Sigmoid colon (tissue), 7 donors: ENCODE results near the gene ZNF202. TPM values are rescaled to one million over a fixed set of nuclear protein-coding genes. Genes with fewer than 3 reads are reported as not detected.
A peak's percentile ranks its signal among the peaks of the same experiment; 100 is the strongest.

ENCODE experiments used
- DNase-seq: peaks from one replicate; pipeline ENCODE4 v3.0.0-alpha.2; 2019
- H3K27ac ChIP-seq, 4 donors: fragments of 200-600 bp; sonication (generic); one replicate each; pipeline ENCODE4 v1.5.1; 2016 to 2019; ENCODE audit warnings: mild to moderate bottlenecking in 1 of 4
- H3K27me3 ChIP-seq, 3 donors: fragments of 200-600 bp; sonication (generic); one replicate each; pipeline ENCODE4 v1.5.1; 2019; ENCODE audit warnings: mild to moderate bottlenecking in 1 of 3
- H3K36me3 ChIP-seq, 4 donors: fragments of 200-600 bp; sonication (generic); one replicate each; pipeline ENCODE4 v1.5.1; 2016 to 2019
- H3K4me1 ChIP-seq, 4 donors: fragments of 200-600 bp; sonication (generic); one replicate each; pipeline ENCODE4 v1.5.1; 2017 to 2019
- H3K4me3 ChIP-seq, 4 donors: fragments of 200-600 bp; sonication (generic); one replicate each; pipeline ENCODE4 v1.5.1; 2017 to 2019; ENCODE audit warnings: mild to moderate bottlenecking in 2 of 4, moderate library complexity in 1 of 4
- H3K9me3 ChIP-seq, 4 donors: fragments of 200-600 bp in 3 of 4; sonication (generic) in 3 of 4; one replicate each; pipeline versions ENCODE4 v1.5.1 to v1.6.1; 2013 to 2019
- EP300 ChIP-seq, 4 donors: sonication (generic); formaldehyde crosslinking; IDR thresholded peaks; one replicate each; pipeline ENCODE4 v1.6.1; 2017; ENCODE audit warnings: antibody characterized with exemption in 4 of 4
- POLR2A ChIP-seq, 2 donors: fragments of 450-650 bp; IDR thresholded peaks; one replicate each; pipeline ENCODE4 v1.6.1; 2016; ENCODE audit warnings: antibody characterized with exemption in 2 of 2, mild to moderate bottlenecking in 2 of 2, moderate library complexity in 2 of 2
- POLR2AphosphoS5 ChIP-seq, 4 donors: sonication (generic); formaldehyde crosslinking; IDR thresholded peaks; one replicate each; pipeline ENCODE4 v1.6.1; 2017; ENCODE audit warnings: antibody characterized with exemption in 4 of 4
- WGBS, 2 donors: extraction: QIAGEN DNeasy Blood & Tissue Kit; methylation state at CpG; one replicate each; pipeline ENCODE4 v1.1.7; 2013; 5-methylcytosine and 5-hydroxymethylcytosine counted together
- intact Hi-C: fragments of 100-400 bp; cut with DNase I; formaldehyde crosslinking; loops from one replicate; pipeline ENCODE4 v1.15.1; 2023
- polyA plus RNA-seq, 3 donors: library from polyadenylated mRNA; stranded (reverse); fragments of 200-250 nt; gene quantifications; one replicate each; pipeline ENCODE4 v1.2.3, GENCODE V29; 2013
- total RNA-seq, 4 donors: library from RNA; depleted of rRNA; stranded (reverse); fragments of >200 nt; gene quantifications; one replicate each; pipeline ENCODE4 v1.1.0, GENCODE V29; 2016
- TF ChIP-seq, protein P1 (sequence below), 4 experiments: fragments of 450-650 bp in 3 of 4; fragments of 200-600 bp in 1 of 4; IDR thresholded peaks; one replicate each; pipeline ENCODE4 v1.5.1; 2016 to 2019; ENCODE audit warnings: antibody characterized with exemption in 4 of 4, mild to moderate bottlenecking in 3 of 4, moderate library complexity in 2 of 4
- donor health status: healthy with polysubstance abuse.
- donor health status: Bipolar disorder and iron deficiency.
- donor health status: healthy.

ZNF202 gene
- total and polyA plus RNA-seq, 7 donors = 1.2 to 8.1 (median 6.3) TPM

GRCh38 chr11:123745764-123746451 lies 4.4 kb upstream of the ZNF202 start:
- Histone ChIP-seq H3K36me3 (no peaks in the 10 kb centered on the region), H3K9me3 (no peaks in the 10 kb centered on the region), H3K4me1 (peaks cover 0 to 14% (median 7%) of the 10 kb centered on the region in 4 donors), H3K27me3 (no peaks in the 10 kb centered on the region), H3K4me3 (no peak overlapping the region), H3K27ac (no peak overlapping the region)
- 83 to 84% methylated on average over 2 of the region's 2 CpGs for WGBS, 2 donors
- intact Hi-C loops = no loop called here
- TF ChIP-seq POLR2AphosphoS5 (IDR thresholded peaks at IDR 0.05) (no peak), EP300 (IDR thresholded peaks at IDR 0.05) (no peak), POLR2A (IDR thresholded peaks at IDR 0.05) (no peak)
- TF ChIP-seq, protein P1, sequence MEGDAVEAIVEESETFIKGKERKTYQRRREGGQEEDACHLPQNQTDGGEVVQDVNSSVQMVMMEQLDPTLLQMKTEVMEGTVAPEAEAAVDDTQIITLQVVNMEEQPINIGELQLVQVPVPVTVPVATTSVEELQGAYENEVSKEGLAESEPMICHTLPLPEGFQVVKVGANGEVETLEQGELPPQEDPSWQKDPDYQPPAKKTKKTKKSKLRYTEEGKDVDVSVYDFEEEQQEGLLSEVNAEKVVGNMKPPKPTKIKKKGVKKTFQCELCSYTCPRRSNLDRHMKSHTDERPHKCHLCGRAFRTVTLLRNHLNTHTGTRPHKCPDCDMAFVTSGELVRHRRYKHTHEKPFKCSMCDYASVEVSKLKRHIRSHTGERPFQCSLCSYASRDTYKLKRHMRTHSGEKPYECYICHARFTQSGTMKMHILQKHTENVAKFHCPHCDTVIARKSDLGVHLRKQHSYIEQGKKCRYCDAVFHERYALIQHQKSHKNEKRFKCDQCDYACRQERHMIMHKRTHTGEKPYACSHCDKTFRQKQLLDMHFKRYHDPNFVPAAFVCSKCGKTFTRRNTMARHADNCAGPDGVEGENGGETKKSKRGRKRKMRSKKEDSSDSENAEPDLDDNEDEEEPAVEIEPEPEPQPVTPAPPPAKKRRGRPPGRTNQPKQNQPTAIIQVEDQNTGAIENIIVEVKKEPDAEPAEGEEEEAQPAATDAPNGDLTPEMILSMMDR (IDR thresholded peaks at IDR 0.05) = no peak
- DNase-seq = no peak

- H3K27ac ChIP-seq = no peak overlapping the region
- TF ChIP-seq EP300 (IDR thresholded peaks at IDR 0.05) (no peak), POLR2AphosphoS5 (IDR thresholded peaks at IDR 0.05) (no peak), POLR2A (IDR thresholded peaks at IDR 0.05) (no peak)
- TF ChIP-seq, protein P1 (IDR thresholded peaks at IDR 0.05) = no peak
- H3K36me3 ChIP-seq = peaks cover 0 to 9% (median 0%) of the 10 kb centered on the region in 4 donors
- H3K4me1 ChIP-seq = peaks cover 0 to 29% (median 20%) of the 10 kb centered on the region in 4 donors
- 53 to 67% methylated on average over 3 of the region's 3 CpGs for WGBS, 2 donors
- peak overlapping the region in 1 of 4 donors; percentile 92 for H3K4me3 ChIP-seq
- intact Hi-C loops = loop anchor here (5.0 kb wide), 1 partner anchor 1210 kb away; the partner anchor contains the start of gene CCDC15
- no peaks in the 10 kb centered on the region for H3K9me3 ChIP-seq
- no peak for DNase-seq
- H3K27me3 ChIP-seq = no peaks in the 10 kb centered on the region
Observed at GRCh38 chr11:123742724-123743120, 1.3 kb upstream of the ZNF202 start.

DNA sequence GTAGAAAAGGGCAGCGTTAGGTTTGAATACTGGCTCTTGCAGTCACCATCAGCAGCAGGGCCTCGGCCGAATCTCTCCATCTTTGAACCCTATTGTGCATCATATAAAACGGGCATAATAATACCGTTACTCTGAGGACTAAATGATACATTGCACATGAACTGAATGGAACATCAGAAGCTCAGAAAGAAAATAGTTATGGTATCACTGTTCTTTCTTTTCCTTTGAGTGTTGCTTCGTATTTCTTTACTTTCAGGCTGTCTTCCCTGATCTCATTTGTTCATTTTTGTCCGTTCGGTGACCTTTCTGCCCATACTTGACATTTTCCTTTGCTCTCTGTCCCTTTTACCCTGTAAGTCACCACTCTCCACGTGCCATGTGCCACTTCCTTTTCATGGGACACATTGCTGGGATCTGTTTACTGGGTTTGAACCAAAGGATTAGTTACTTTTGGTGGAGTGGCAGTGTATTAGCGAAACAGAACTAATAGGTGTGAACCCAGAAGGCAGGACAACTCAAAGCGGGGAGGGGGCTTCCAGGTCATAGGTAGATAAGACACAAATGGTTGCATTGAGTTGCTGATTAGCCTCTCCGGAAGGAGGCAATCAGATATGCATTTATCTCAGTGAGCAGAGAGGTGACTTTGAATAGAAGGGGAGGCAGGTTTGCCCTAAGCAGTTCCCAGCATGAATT lies 717 bp upstream of the ZNF202 start:
- TF ChIP-seq, protein P1 (IDR thresholded peaks at IDR 0.05) = no peak
- no peak for TF ChIP-seq POLR2AphosphoS5 (IDR thresholded peaks at IDR 0.05)
- no peak for TF ChIP-seq POLR2A (IDR thresholded peaks at IDR 0.05)
- TF ChIP-seq EP300 (IDR thresholded peaks at IDR 0.05) = no peak
- Histone ChIP-seq H3K9me3 (no peaks in the 10 kb centered on the region), H3K36me3 (peaks cover 0 to 11% (median 0%) of the 10 kb centered on the region in 4 donors), H3K4me3 (peak overlapping the region; percentile 80 to 96 (median 89)), H3K27me3 (no peaks in the 10 kb centered on the region), H3K27ac (peak overlapping the region; percentile 77 to 87 (median 84)), H3K4me1 (peaks cover 0 to 29% (median 20%) of the 10 kb centered on the region in 4 donors)
- intact Hi-C loops = loop anchor here (5.0 kb wide), 1 partner anchor 1210 kb away; the partner anchor contains the start of gene CCDC15
- DNase-seq = no peak
- 28 to 32% methylated on average over 12 of the region's 12 CpGs for WGBS, 2 donors

- intact Hi-C loops = loop anchor here (5.0 kb wide), 1 partner anchor 1212 kb away; the partner anchor contains the start of gene CCDC15
- 1 to 3% methylated on average over 6 of the region's 6 CpGs for WGBS, 2 donors
- H3K27ac ChIP-seq = peak overlapping the region; percentile 77 to 87 (median 84)
Observed at GRCh38 chr11:123740787-123741158, 687 bp downstream of the ZNF202 start.

More at GRCh38 chr11:123740787-123741158, 687 bp downstream of the ZNF202 start:
- TF ChIP-seq, protein P1 (IDR thresholded peaks at IDR 0.05) = no peak
- no peak for TF ChIP-seq POLR2AphosphoS5 (IDR thresholded peaks at IDR 0.05)
- TF ChIP-seq EP300 (IDR thresholded peaks at IDR 0.05) = no peak
- TF ChIP-seq POLR2A (IDR thresholded peaks at IDR 0.05) = no peak
- Histone ChIP-seq H3K4me3 (peak overlapping the region; percentile 80 to 96 (median 89)), H3K27me3 (no peaks in the 10 kb centered on the region), H3K36me3 (peaks cover 0 to 15% (median 0%) of the 10 kb centered on the region in 4 donors), H3K4me1 (peaks cover 0 to 29% (median 20%) of the 10 kb centered on the region in 4 donors), H3K9me3 (no peaks in the 10 kb centered on the region)
- no peak for DNase-seq
